Activated CD8-positive, alpha-beta memory T cell treated with anti-CD3 and anti-CD28 coated beads for 24 hours (primary cell): ENCODE measurements around the gene TMEM50B.

ENCODE experiments used
- DNase-seq: peaks from one replicate; pipeline ENCODE4 v3.0.0-alpha.2; 2020

TMEM50B gene

DNA sequence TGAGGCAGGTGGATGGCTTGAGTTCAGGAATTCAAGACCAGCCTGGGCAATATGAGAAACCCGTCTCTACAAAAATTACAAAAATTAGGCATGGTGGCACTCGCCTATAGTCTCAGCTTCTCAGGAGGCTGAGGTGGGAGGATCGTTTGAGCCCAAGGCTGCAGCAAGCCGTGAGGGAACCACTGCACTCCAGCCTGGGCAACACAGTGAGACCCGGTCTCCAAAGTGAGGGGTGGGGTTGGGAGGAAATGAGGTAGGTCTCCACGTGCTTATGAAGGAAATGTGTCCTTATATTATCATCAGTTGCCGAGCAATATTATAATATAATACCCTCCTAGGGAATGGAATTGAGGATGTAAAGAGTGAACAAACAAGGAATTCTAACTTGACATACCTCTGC is 2.7 kb downstream of the TMEM50B start:
- DNase-seq: peak; percentile 24

DNA sequence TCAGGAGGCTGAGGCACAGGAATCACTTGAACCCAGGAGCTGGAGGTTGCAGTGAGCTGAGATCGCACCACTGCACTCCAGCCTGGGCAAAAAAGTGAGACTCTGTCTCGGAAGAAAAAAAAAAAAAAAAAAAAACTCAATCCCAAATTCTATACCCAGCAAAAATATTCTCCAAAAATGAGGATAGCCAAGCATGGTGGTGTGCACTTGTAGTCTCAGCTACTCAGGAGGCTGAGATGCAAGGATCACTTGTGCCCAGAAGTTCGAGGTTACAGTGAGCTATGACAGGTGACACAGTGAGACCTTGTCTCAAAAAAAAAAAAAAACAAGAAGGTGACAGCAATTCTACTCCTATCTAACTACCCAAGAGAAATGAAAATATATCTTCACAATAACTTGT is 6.4 kb downstream of the TMEM50B start:
- no peak for DNase-seq

DNA sequence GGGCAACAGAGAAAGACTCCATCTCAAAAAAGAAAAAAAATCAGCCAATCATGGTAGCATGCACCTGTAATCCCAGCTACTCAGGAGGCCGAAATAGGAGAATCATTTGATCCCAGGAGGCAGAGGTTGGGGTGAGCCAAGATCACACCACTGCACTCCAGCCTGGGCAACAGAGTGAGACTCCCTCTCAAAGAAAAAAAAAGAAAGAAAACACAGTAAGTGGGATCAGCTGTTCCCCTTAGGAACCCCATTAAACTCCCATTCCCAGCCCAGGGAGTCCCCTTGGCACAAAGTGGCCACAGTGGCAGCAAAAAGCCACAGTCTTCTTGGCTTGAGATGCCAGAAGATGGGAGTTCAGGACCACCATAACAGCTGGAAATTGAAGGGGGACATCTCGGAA is 9.1 kb downstream of the TMEM50B start:
- DNase-seq: peak; percentile 9

DNA sequence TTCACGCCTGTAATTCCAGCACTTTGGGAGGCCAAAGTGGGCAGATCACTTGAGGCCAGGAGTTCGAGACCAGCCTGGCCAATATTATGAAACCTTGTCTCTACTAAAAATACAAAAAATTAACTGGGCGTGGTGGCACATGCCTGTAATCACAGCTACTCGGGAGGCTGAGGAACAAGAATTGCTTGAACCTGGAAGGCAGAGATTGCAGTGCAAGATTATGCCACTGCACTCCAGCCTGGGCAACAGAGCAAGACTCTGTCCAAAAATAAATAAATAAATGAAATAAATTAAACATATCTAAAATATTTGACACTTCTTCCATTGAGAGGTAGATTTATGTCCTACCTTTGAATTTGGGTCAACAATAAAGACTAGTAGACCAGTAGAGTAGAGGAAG is 10.6 kb downstream of the TMEM50B start:
- DNase-seq: peak; percentile 24

DNA sequence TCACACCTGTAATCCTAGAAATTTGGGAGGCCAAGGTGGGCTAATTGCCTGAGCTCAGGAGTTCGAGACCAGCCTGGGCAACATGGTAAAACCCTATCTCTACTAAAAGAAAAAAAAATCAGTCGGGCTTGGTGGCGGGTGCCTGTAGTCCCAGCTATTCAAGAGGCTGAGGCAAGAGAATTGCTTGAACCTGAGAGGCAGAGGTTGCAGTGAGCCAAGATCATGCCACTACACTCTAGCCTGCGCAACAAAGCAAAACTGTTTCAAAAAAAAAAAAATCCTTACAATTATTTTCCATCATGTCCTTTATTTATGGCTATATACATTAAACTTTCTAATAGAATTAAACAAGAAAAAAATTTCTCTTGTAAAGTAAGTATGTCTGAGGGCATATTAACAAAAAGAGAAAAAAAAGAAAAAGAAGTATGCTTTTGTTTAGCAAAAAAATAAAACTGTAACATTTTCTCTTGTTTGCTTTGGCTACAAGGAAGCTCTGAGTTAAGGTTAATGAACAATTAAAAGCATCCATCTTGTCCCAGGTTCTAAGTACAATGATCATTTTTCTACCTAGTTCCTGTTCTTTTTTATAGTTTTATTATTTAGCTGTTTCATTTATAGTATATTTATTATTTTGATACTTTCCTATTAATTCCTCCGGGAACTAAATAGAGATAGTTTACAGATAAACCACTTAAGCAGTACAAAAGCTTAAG is 18.1 kb downstream of the TMEM50B start:
- peak; percentile 24 for DNase-seq

DNA sequence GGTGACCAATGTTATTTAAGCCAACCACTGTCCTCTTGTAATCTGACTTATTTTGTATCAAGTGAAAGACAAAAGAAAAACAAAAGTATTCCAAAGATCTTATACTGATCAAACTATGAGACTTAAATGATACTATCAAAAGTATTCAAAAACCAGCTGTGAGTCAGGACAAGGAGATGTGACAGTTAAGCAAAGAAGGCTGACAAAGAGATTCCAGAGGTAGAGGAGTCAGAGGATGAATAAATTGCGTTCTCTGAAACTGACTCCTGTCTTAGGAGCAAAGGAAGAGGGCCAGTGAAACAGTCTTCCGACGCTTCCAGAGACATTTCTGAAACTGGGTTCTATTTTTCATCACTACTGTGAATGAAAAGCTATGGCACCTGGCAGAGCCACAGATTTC is 20.9 kb downstream of the TMEM50B start:
- DNase-seq: peak; percentile 3

DNA sequence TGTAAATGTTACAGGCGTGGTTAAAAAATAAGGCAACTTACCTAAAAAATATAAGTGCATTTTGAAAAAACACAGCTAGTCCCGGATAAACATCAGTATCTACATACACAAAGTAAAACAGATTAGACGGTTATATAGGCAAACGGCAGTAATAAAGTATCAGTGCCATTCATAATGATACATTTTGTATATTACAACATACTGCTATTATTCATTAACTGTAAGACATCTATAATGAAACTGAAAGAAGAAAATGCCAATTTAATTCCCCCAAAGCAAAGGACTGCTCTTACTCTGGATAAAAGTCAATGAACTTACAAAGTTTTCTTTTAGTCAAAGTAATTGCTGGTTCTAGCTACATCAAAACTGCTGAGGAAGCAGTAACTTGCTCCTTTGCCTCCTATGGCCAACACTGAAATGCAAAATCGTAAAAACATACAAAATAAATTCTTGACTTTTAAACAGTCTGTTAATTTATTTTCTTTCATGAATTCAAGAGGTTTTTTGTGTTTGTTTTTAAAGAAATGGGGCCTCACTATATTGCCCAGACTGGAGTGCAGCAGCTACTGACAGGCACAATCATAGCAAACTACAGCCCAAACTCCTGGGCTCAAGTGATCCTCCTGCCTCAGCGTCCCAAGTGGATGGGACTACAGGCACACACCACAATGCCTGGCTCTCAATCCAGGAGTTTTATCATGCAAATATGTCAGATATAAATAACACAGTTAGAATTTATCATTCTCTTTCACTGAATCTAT is 23.9 kb downstream of the TMEM50B start:
- peak; percentile 3 for DNase-seq

DNA sequence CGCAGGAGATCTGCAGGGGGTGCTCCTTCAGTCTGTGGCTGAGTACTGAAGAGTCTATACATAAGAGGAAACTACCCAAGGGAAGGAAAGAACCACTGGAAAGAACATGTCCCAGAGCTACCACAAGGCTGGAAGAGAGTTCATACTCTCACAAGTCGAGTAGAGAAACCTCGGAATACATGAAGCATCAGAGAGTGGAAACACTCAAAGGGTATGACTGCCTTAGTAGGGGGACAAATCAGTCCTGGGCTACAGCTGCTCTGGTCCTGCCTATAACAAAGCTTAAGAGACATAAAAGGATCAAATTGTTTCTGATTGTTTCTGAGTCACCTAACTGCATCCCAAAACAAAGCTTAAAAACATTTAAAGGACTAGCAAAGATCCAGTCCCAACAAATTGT is 27.4 kb downstream of the TMEM50B start:
- DNase-seq: peak; percentile 7

DNA sequence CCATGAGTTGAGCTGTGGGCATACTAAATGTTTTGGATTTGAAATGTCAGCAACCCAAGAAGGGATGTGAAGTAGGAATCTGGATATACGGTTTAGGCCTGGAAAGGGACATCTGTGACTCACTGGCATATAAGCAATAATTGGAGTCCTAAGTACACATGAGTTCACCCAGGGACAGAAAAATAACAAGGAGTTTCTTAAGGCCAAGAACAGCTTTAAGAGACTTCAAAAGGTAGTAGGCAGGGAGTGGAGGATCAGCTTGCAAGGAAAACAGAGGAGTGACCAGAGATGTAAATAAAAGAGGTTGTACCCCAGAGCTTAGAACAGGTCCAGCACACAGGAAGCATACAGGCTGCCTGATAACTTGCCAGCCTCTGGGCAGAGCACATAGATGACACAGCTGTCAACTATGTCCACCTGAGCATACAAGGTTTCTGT is 28.1 kb downstream of the TMEM50B start:
- peak; percentile 4 for DNase-seq

DNA sequence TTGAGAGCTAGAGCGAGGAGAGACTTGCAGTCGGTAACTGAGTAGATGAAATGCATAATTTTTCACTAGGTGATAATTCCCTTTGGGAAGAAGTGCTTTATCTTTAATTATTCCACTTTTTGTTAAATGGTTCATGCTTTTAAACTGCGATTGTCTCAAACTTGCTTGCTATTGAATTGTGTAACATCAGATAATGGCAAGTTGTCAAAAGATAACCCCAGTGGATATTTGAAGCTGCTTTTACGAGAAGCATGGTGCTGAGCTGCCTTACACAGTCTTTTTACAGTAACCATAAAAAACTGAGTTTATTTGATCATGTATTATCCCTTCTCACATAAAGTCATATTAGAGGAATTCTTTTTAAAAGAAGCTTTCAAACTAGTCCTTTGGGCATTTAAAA is 30.2 kb downstream of the TMEM50B start:
- no peak for DNase-seq

DNA sequence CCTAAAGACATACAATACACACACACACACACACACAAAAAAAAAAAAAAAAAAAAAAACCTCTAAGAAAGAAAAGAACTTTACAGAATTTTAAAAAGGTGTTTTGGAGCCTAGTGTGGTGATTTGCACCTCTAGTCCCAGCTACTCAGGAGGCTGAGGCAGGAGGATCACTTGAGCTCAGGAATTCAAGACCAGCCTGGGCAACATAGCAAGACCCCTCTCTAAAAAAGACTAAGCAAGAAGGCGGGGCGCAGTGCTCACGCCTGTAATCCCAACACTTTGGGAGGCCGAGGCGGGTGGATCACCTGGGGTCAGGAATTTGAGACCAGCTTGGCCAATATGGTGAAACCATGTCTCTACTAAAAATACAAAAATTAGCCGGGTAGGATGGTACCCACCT is 33.2 kb downstream of the TMEM50B start:
- peak; percentile 26 for DNase-seq

DNA sequence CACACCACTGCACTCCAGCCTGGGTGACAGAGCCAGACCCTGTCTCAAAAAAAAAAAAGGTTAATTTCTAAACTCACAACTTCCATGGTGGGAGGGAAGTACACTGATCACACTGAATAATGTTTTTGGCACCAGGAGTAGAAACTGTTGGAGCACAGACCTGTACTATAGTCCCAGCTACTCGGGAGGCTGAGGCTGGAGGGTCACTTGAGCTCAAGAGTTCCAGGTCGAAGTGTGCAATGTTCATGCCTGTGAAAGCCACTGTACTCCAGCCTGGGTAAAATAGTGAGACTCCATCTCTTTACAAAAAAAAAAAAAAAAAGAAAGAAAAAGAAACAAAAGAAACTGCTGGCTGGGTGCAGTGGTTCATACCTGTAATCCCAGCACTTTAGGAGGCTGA is 35.3 kb downstream of the TMEM50B start:
- no peak for DNase-seq

DNA sequence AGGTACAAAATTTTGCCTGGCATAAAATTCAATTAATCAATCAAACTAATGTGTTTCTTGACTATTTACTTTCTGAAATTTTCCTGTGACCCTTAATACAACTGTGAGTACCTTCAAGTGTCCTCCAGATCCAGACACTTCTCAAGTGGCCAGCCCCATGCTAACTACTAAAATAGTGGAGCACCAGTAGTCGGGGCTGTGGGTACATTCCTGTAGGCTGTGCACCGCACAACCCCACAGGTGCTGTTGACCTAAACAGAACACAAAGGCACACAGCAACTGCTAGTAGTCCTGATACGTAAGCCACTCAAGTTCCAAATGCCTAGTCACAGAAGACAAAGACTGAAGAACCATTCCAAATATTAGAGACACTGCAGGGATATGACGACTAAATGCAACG is 36.6 kb downstream of the TMEM50B start:
- DNase-seq: peak; percentile 32

DNA sequence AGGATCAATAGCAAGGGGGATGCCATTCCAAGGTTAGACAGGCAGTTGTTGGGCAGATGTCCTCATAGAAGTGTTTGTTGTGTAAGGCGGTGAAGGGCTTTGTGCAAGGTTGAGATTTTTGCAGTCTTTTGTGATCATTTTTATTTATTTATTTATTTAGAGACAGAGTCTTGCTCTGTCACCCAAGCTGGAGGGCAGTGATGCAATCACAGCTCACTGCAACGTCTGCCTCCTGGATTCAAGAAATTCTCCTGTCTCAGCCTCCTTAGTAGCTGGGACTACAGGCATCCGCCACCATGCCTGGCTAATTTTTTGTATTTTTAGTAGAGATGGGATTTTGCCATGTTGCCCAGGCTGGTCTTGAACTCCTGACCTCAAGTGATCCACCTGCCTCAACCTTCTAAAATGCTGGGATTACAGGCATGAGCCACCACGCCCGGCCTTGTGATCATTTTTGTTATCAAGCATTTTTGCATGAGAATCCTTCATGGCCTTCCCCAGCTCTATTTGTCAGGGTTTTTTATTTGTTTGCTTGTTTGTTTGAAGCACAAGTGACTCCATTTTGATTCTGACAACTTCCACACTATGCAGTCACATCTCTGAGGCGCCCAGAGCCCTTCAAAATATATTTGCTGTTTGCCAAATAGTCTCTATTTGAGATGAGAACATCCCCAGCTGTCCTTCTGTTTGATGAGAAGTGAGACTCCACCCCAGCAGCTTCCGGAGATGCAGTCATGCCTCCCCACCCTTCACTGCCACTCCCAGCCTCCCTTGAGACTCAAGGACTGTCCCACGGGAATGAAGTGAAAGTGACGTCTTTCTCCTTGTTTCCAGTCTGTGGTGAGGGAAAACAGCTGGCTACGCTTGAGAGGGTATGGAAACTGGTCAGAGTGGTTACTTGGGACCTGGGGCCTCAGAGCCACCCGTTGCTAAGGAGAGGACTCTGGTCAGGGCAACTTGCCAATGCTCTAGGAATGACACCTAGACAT is 38.0 kb downstream of the TMEM50B start:
- DNase-seq: peak; percentile 30

DNA sequence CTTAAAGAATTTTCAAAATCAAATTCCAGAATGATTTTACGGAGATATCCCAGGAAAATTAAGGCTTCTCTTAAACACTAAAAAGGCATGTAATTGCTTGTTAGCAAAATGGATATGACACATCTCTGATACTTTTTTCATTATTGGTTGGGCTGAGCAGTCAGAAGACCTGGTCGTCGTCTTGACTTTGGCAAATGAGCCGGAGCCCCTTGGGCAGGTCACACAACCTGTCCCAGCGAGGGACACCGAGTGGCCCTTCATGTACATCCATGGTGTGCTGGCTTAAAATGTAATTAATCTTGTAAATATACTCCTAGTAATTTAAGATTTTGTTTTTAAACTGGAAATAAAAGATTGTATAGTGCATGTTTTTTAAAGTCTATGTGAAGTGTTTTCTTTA is 42.6 kb downstream of the TMEM50B start:
- no peak for DNase-seq

DNA sequence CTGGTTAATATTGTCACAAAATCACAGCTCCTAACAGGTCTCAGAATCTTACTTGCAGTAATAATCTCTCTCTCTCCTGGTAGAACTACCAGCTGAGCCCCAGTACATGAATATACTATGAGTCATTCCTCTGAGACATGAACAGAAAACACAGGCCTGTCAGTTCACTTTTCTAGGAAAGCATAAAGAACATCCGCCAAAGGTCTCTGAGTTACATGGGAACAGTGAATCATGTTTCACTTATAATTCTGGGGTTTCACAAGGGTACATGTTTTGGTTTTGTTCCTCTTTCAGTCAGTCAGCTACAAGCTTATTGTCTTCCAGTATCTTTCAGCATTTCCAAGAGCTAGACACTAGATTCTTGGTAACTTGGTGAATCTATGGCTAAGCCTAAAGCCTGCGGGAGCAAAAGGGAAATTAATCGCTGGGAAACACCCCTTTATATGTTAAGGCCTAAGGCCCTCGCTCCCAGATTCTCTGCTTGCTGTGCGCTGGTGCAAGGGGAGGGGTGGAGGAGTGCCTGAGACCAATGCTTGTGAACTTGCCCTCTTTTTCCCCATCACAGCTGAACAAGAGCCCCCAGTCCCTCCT is 44.9 kb downstream of the TMEM50B start:
- DNase-seq: peak; percentile 78

DNA sequence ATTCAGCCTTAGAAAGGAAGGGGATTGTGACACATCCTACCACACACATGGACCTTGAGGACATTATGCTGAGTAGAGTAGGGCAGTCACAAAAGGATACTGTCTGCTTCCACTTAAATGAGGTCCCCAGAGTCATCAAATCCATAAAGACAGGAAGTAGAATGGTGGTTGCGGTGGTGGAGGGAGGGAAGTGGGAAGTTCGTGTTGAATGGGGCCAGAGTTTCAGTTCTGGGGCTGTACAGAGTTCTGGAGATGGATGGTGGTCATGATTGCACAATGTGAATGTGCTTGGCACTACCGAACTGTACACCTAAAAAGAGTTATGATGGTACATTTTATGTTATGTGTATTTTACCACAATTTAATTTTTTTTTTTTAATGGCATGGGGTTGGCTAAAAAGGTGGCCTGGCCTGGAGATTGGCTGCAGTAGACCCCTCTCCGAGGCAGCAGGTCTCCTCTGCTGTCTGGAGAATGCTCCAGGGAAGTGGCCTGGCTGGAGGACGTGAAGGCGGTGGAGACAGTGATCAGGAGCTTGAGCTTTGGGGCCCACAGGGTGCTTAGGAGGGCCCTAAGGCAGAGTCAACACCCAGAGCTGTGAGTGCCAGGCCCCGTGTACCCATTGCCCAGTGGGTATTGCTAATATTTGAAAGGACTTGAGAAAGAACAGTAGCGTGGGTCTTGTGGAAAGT is 46.2 kb downstream of the TMEM50B start:
- no peak for DNase-seq

DNA sequence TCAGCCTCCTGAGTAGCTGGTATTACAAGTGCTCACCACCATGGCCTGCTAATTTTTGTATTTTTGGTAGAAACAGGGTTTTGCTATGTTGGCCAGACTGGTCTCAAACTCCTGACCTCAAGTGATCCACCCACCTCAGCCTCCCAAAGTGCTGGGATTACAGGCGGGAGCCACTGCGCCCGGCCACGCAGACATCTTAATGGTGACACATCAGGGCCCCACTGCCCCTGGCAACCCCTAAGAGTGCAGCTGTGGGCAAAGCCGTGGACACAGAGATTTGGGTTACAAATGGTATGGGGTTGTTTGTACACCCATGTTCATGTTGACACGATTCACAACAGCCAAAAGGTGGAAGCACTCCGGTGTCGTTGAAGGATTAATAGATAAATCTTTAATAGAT is 46.8 kb downstream of the TMEM50B start:
- no peak for DNase-seq

DNA sequence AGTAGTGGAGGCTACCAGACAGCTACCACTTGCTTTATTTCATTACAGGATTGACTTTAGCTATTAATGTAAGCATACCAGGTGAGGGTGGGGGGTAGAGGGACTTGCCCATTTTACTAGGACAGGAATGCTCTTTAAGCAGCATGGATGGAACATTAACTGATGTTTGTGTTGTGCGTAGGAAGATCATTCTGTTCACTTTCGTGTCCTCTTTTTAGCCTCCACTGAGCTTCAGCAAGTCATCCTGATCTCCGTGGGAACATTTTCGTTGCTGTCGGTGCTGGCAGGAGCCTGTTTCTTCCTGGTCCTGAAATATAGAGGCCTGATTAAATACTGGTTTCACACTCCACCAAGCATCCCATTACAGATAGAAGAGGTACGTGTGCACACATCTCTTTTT is 47.3 kb downstream of the TMEM50B start:
- no peak for DNase-seq

DNA sequence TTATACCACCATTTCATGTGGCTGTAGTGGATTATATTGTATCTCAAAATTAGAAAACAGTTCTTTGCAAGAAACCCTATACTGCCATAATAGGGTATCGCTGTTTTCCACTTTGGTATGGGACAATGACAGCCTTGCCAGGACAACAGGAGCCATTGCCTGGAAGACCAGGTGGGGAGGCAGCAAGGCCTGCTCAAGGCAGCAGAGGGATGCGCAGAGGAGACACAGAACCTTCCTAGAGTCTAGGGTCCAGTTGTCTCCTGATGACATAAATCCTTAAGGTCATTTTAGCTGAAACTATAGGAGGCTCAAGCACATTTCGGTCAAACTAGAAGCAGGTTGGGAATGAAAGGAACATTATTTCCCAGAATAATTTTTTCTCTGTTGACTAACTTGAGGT is 48.9 kb downstream of the TMEM50B start:
- DNase-seq: no peak

DNA sequence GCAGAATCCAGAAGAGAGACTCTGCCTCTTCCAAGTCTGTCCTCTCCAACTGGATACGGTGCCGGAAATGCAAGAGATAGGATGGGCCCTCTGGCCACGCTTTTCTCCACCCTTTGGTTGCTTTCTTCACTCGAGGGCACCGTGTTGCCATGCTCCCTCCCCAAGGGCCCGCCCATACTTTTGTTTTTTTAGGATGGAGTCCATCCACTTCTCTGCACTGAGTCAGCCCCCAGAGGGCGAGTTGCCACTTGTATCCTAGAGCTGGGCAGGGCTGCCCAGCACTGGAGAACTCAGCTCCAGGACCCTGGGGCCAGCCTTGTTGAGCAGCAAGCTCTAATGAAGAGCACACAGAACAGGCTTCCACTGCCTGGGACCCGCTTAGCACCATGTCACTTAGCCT is 51.1 kb downstream of the TMEM50B start:
- DNase-seq: no peak

DNA sequence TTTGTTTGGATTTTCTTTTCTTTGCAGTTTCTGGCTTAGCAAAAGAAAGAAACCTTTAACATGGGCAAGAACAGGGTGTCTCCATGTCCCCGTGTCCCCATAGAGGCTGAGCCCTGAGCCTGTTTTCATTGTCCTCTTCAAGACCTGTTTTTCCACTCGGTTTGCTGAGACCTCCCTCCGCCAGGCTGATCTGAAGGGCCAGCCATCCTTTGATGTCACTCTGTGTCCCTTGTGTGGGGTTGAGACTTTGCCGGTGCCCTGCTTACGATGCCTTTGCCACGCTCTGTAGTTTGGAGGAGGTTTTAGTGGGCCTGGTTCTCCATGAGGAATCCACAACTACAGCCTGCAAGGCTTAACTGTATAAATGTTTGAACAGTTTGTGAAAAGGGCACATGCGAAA is 52.7 kb downstream of the TMEM50B start:
- no peak for DNase-seq
